Upper lobe of right lung (tissue), 1 donor: ENCODE measurements around the gene PCDHA4. TPM values are rescaled to one million over a fixed set of nuclear protein-coding genes. Genes with fewer than 3 reads are reported as not detected.
A peak's percentile ranks its signal among the peaks of the same experiment; 100 is the strongest.

Experiments used
- ATAC-seq: fragments of 200-7000 bp; cut with Tn5 transposase; one replicate; pipeline ENCODE4 v1.9.1; 2020; ENCODE audit warnings: mild to moderate bottlenecking, moderate library complexity
- DNase-seq: peaks from one replicate; pipeline ENCODE4 v3.0.0-alpha.2; 2020
- H3K27ac ChIP-seq: fragments of 200-600 bp; one replicate; pipeline ENCODE4 v1.8.0; 2022
- H3K27me3 ChIP-seq: fragments of 200-600 bp; one replicate; pipeline ENCODE4 v1.8.0; 2022; ENCODE audit warnings: mild to moderate bottlenecking
- H3K36me3 ChIP-seq: fragments of 200-600 bp; one replicate; pipeline ENCODE4 v1.8.0; 2022
- H3K4me1 ChIP-seq: fragments of 200-600 bp; one replicate; pipeline ENCODE4 v1.8.0; 2022
- H3K4me3 ChIP-seq: fragments of 200-600 bp; one replicate; pipeline ENCODE4 v1.8.0; 2022; ENCODE audit warnings: mild to moderate bottlenecking
- H3K9me3 ChIP-seq: fragments of 200-600 bp; one replicate; pipeline ENCODE4 v1.8.0; 2022
- CTCF ChIP-seq: fragments of 200-600 bp; IDR thresholded peaks from one replicate; pipeline ENCODE4 v1.8.0; 2022; ENCODE audit warnings: antibody characterized with exemption
- intact Hi-C: fragments of 100-400 bp; cut with DNase I; formaldehyde crosslinking; loops from one replicate; pipeline ENCODE4 v1.11.0; 2022
- total RNA-seq: library from RNA; stranded (reverse); fragmentation: NEBNext Ultra II Directional; extraction: Animal tissue kit (Norgen Biotek cat#: 25700); gene quantifications from one replicate; pipeline ENCODE4 v1.2.1, GENCODE V29; 2021
- donor health status: DM: no; HTN: yes; CAD: no; lungs with severe emphysema.

PCDHA4 gene
- total RNA-seq, 1 donor from 2014 or later = 1.1 TPM

GRCh38 chr5:140855772-140856674 lies 49.2 kb downstream of the PCDHA4 start, which contains the start of gene PCDHA10:
PCDHA10 (plus strand) TSS chr5:140855897; CDS start chr5:140856049, 152 bp downstream.
- H3K9me3 ChIP-seq = no peaks in the 10 kb centered on the region
- no peaks in the 10 kb centered on the region for H3K36me3 ChIP-seq
- peak within 1 kb of the TSS; percentile 34 for H3K4me3 ChIP-seq
- no peaks in the 10 kb centered on the region for H3K4me1 ChIP-seq
- DNase-seq (no peak), ATAC-seq (no peak)
- no peak within 1 kb of the TSS for H3K27ac ChIP-seq
- peak; percentile 31 for TF ChIP-seq CTCF
- H3K27me3 ChIP-seq = peaks cover 22% of the 10 kb centered on the region
- intact Hi-C loops = no loop called here

DNA sequence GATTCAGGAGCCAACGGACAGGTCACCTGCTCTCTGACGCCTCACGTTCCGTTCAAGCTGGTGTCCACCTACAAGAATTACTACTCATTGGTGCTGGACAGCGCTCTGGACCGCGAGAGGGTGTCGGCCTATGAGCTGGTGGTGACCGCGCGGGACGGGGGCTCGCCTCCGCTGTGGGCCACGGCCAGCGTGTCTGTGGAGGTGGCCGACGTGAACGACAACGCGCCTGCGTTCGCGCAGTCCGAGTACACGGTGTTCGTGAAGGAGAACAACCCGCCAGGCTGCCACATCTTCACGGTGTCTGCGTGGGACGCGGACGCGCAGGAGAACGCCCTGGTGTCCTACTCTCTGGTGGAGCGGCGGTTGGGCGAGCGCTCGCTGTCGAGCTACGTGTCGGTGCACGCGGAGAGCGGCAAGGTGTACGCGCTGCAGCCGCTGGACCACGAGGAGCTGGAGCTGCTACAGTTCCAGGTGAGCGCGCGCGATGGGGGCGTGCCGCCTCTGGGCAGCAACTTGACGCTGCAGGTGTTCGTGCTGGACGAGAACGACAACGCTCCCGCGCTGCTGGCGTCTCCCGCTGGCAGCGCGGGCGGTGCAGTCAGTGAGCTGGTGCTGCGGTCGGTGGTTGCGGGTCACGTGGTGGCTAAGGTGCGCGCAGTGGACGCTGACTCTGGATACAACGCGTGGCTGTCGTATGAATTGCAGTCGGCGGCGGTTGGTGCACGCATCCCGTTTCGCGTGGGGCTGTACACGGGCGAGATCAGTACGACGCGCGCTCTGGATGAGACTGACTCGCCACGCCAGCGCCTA lies 50.5 kb downstream of the PCDHA4 start:
- Histone ChIP-seq H3K4me3 (no peak overlapping the region), H3K9me3 (no peaks in the 10 kb centered on the region), H3K36me3 (no peaks in the 10 kb centered on the region), H3K4me1 (no peaks in the 10 kb centered on the region), H3K27ac (no peak overlapping the region), H3K27me3 (peaks cover 22% of the 10 kb centered on the region)
- intact Hi-C loops = no loop called here
- ATAC-seq (no peak), DNase-seq (no peak)
- no peak for TF ChIP-seq CTCF

DNA sequence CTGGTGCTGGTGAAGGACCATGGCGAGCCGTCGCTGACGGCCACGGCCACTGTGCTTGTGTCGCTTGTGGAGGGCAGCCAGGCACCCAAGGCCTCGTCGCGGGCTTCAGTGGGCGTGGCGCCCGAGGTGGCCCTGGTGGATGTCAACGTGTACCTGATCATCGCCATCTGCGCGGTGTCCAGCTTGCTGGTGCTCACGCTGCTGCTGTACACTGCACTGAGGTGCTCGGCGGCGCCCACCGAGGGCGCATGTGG lies 51.0 kb downstream of the PCDHA4 start:
- intact Hi-C loops = no loop called here
- Histone ChIP-seq H3K9me3 (no peaks in the 10 kb centered on the region), H3K4me1 (no peaks in the 10 kb centered on the region), H3K4me3 (no peak overlapping the region), H3K27me3 (peaks cover 22% of the 10 kb centered on the region), H3K36me3 (no peaks in the 10 kb centered on the region), H3K27ac (no peak overlapping the region)
- no peak for DNase-seq
- no peak for ATAC-seq
- no peak for TF ChIP-seq CTCF

GRCh38 chr5:140862441-140863295 lies 55.8 kb downstream of the PCDHA4 start:
- no peaks in the 10 kb centered on the region for H3K9me3 ChIP-seq
- H3K27ac ChIP-seq = no peak overlapping the region
- no peaks in the 10 kb centered on the region for H3K4me1 ChIP-seq
- no peak overlapping the region for H3K4me3 ChIP-seq
- DNase-seq (no peak), ATAC-seq (peak; percentile 19)
- no peaks in the 10 kb centered on the region for H3K36me3 ChIP-seq
- no peak for TF ChIP-seq CTCF
- intact Hi-C loops = no loop called here
- H3K27me3 ChIP-seq = peaks cover 15% of the 10 kb centered on the region

Other genes starting within 250 kb of the PCDHA4 start
- 19.4 TPM for gene SRA1, start 249.6 kb upstream of the PCDHA4 start, total RNA-seq
- gene APBB3, start 242.5 kb upstream of the PCDHA4 start, total RNA-seq = 25.8 TPM
- 89.4 TPM for gene SLC35A4, start 242.2 kb upstream of the PCDHA4 start, total RNA-seq
- 127 TPM for gene CD14, start 173.9 kb upstream of the PCDHA4 start, total RNA-seq
- gene TMCO6, start 167.6 kb upstream of the PCDHA4 start, total RNA-seq = 10.7 TPM
- 47.2 TPM for gene NDUFA2, start 159.4 kb upstream of the PCDHA4 start, total RNA-seq
- gene IK, start 159.2 kb upstream of the PCDHA4 start, total RNA-seq = 63.5 TPM
- gene WDR55, start 142.2 kb upstream of the PCDHA4 start, total RNA-seq = 23.4 TPM
- 0.84 TPM for gene DND1, start 133.5 kb upstream of the PCDHA4 start, total RNA-seq
- gene HARS1, start 115.7 kb upstream of the PCDHA4 start, total RNA-seq = 46.9 TPM
- 23.1 TPM for gene HARS2, start 115.6 kb upstream of the PCDHA4 start, total RNA-seq
- 42.3 TPM for gene ZMAT2, start 106.6 kb upstream of the PCDHA4 start, total RNA-seq
- gene PCDHA1, start 20.9 kb upstream of the PCDHA4 start, total RNA-seq = not detected
- gene PCDHA2, start 12.2 kb upstream of the PCDHA4 start, total RNA-seq = 0.35 TPM
- gene PCDHA3, start 6.0 kb upstream of the PCDHA4 start, total RNA-seq = 1.3 TPM
- gene PCDHA5, start 14.5 kb downstream of the PCDHA4 start, total RNA-seq = 0.43 TPM
- 0.64 TPM for gene PCDHA6, start 20.9 kb downstream of the PCDHA4 start, total RNA-seq
- 0.35 TPM for gene PCDHA7, start 27.2 kb downstream of the PCDHA4 start, total RNA-seq
- 0.49 TPM for gene PCDHA8, start 34.1 kb downstream of the PCDHA4 start, total RNA-seq
- 0.20 TPM for gene PCDHA9, start 41.3 kb downstream of the PCDHA4 start, total RNA-seq
- 1.7 TPM for gene PCDHA10, start 48.8 kb downstream of the PCDHA4 start, total RNA-seq
- gene PCDHA11, start 61.9 kb downstream of the PCDHA4 start, total RNA-seq = 0.38 TPM
- gene PCDHA12, start 68.2 kb downstream of the PCDHA4 start, total RNA-seq = 8.8 TPM
- gene PCDHA13, start 75.1 kb downstream of the PCDHA4 start, total RNA-seq = 2.3 TPM
- gene PCDHAC1, start 119.2 kb downstream of the PCDHA4 start, total RNA-seq = 3.7 TPM
- gene PCDHAC2, start 159.4 kb downstream of the PCDHA4 start, total RNA-seq = 10.0 TPM
- gene PCDHB1, start 244.3 kb downstream of the PCDHA4 start, total RNA-seq = 0.12 TPM